Fibroblast of the aortic adventitia (primary cell): ENCODE measurements around the gene ADCY1. TPM values are rescaled to one million over a fixed set of nuclear protein-coding genes. Genes with fewer than 3 reads are reported as not detected.

Experiments used
- DNase-seq: peaks from one replicate; pipeline ENCODE4 v3.0.0-alpha.2; 2010; ENCODE audit warnings: low read depth
- H3K4me3 ChIP-seq: 2 replicates; pipeline ENCODE4 v1.5.1; 2011; ENCODE audit warnings: low read depth, mild to moderate bottlenecking, control low read depth, low read length, moderate library complexity
- total RNA-seq: library from RNA; depleted of rRNA; stranded (reverse); fragments of >200 nt; gene quantifications from 2 replicates; pipeline ENCODE4 v1.2.3, GENCODE V29; 2012; ENCODE audit warnings: low replicate concordance
- TF ChIP-seq, protein P1 (sequence below): IDR thresholded peaks from 2 replicates; pipeline ENCODE4 v1.5.1; 2011; ENCODE audit warnings: mild to moderate bottlenecking, low read length, control low read depth, inconsistent platforms; ENCODE audit not compliant: insufficient read depth

ADCY1 gene
- total RNA-seq, 1 donor, result 0.72 TPM

DNA sequence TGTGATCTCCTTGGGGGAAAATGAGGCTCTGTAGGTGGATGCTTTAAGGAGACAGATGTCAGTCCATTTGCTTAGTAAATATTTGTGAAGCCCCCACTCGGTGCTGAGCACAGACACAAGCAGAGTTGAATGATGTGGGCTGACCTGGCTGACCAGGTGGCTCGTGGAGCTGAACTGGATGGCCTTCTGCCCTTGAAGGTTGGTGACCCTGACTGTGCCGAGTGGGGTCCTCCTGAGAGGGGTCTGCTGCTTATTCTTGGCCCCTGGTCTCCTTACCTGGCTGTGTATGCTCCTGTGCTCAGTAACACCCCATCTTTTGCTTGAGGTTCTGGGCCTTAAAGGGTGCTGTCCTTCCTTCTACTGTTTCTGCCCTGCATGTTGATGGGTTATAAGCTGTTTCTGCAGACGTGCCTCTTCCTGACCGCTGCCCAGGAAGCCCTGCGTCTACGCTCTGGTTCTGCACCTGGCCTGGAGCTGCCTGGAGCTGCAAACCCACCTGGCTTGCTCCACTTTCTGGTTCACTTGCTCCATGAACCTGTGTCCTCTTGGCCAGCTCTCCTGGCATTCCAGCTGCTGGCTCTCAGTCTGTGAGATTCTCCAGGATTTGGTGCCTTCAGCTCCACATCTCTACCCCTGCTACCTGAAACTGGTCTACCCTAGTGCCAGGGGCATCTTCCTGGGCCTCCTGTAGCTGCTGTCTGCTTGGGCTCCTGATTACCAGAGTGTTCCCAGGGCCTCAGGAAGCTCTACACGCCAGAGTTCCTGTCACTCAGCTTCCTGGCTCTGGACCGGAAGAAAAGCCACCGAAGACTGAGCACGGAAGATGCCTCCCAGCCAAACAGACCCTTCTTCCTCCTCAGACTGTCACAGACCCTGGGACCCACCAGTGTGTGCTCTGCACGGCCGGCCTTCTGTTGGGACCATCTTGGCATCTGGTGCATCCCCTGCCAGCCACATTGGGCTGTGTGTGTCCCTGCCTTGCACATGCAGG lies 76.5 kb downstream of the ADCY1 start:
- no peak overlapping the region for H3K4me3 ChIP-seq
- DNase-seq, result no peak
- TF ChIP-seq, protein P1, sequence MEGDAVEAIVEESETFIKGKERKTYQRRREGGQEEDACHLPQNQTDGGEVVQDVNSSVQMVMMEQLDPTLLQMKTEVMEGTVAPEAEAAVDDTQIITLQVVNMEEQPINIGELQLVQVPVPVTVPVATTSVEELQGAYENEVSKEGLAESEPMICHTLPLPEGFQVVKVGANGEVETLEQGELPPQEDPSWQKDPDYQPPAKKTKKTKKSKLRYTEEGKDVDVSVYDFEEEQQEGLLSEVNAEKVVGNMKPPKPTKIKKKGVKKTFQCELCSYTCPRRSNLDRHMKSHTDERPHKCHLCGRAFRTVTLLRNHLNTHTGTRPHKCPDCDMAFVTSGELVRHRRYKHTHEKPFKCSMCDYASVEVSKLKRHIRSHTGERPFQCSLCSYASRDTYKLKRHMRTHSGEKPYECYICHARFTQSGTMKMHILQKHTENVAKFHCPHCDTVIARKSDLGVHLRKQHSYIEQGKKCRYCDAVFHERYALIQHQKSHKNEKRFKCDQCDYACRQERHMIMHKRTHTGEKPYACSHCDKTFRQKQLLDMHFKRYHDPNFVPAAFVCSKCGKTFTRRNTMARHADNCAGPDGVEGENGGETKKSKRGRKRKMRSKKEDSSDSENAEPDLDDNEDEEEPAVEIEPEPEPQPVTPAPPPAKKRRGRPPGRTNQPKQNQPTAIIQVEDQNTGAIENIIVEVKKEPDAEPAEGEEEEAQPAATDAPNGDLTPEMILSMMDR, result no peak

DNA sequence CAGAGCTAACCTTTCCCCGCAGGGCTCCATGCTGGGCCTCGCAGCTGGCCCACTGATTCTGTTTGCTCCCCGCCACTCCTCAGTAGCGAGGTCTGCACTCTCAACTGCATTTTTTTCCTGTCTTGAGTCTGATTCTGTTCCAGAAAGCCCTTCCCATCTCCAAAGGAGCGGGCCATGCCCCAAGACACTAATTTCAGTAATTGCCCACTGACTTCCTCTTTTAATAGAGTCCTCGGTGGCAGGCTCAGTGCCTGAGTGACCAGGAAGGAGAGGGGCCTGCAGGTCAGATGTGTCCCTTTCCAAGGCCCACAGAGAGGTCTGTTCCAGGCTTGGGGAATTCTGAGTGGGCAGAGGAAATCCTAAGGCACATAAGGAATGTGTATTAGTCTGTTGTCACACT lies 77.4 kb downstream of the ADCY1 start:
- DNase-seq, result no peak
- H3K4me3 ChIP-seq, result no peak overlapping the region
- TF ChIP-seq, protein P1, result no peak

DNA sequence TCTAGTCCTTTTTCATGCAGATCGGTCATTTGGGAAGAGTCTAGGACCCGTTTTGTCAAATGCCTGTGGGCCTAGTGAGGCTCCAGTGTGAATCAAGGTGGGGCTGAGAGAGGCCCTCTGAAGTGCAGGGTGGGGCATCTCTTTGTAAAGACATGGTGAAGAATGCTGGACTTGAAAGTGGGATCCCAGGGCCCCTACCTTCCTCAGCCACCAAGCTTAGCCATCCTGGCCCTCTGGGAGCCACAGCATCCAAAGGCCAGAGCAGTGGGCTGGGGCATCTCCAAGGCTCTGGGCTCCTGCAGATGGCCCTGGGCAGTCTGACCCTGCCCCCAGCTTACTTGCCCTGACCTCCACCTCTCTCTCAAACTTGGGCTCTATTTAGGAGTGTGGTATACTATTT lies 78.5 kb downstream of the ADCY1 start:
- no peak for DNase-seq
- TF ChIP-seq, protein P1, result no peak
- no peak overlapping the region for H3K4me3 ChIP-seq

DNA sequence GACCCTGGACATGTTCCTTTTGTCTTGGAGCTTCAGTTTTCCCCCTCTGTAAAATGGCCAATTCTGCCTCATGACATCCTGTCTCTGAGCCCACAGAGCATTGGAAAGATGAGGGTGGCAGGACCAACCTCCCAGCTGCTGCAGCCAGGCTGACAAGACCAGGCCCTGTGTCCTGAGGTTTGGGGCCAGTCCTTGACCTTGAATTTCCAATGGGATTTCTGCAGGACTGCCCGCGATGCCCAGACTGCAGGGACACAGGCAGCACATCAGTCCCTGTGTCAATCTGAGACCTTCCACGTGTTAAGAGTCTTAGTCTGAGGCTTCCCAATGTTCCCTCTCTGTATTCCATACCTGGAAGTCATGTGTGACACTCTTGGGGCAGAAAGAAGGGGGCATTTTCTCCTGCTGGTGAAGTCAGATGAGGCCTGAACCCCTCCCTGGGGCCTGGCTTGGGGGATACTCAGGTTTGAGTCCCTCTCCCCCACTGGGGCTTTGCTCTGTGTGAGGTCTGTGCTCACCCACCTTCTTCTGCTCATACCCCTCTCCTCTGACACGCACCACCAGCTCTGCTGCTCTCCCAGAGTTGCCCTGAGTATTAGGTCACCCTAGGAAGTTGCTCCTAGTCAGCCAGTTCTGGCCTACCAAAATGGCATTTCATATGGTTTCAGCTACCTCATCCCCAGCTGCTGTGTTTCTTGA lies 79.2 kb downstream of the ADCY1 start:
- TF ChIP-seq, protein P1, result no peak
- no peak for DNase-seq
- no peak overlapping the region for H3K4me3 ChIP-seq

DNA sequence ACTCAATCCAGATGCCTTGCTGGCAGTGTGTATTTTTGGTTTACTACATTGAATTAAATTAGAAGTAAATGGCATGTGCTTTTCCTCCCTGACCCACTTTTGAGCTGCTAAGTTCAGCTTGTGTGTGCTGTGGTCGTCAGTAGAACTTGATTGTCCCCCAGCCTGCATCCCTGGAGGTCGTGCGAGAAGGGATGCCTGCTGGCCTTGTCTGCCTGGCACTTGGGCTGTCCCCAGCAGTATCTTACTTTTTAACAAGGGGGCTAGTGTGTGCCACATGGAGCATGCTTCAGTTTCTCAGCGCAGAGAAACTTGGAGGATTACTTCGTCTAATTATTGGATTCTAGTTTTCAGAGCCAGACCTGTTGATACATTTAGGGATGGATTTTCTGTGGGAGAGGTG lies 80.2 kb downstream of the ADCY1 start:
- no peak overlapping the region for H3K4me3 ChIP-seq

DNA sequence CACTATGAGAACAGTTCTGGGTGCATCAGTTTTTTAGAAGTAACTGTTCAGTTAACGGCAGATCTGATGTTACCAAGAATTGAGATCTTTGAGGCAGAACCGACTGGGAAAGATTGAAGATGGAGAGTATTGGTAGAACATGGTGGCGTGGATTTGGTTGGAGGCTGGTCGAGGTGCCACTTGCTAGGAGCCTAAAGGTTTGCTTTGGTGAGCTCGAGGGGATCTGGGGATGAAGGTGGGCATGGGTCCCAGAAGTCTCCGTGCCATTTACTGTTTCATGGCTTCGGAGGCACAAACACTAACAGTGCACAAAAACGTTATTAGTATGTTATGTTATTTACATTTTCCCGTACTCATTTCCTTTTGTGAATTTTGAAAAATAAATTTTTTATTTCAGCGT lies 81.4 kb downstream of the ADCY1 start:
- no peak overlapping the region for H3K4me3 ChIP-seq
- no peak for DNase-seq
- TF ChIP-seq, protein P1, result no peak

More for the DNA sequence above, 80.2 kb downstream of the ADCY1 start:
- TF ChIP-seq, protein P1, result no peak
- DNase-seq, result no peak
